Measurements from ENCODE around the gene MGA. TPM values are rescaled to one million over a fixed set of nuclear protein-coding genes. Genes with fewer than 3 reads are reported as not detected.

The MGA gene
- total RNA-seq, 1 donor from 2014 or later, result 25.3 TPM

- Histone ChIP-seq H3K4me3 (no peak overlapping the region), H3K4me1 (peaks cover 0 to 33% of the 10 kb centered on the region in 2 donors), H3K9me3 (no peaks in the 10 kb centered on the region), H3K27me3 (no peaks in the 10 kb centered on the region), H3K36me3 (no peaks in the 10 kb centered on the region), H3K27ac (no peak overlapping the region)
- no peak for DNase-seq (ENCODE audit: low spot score in 2 of 2)
- TF ChIP-seq, protein P1, sequence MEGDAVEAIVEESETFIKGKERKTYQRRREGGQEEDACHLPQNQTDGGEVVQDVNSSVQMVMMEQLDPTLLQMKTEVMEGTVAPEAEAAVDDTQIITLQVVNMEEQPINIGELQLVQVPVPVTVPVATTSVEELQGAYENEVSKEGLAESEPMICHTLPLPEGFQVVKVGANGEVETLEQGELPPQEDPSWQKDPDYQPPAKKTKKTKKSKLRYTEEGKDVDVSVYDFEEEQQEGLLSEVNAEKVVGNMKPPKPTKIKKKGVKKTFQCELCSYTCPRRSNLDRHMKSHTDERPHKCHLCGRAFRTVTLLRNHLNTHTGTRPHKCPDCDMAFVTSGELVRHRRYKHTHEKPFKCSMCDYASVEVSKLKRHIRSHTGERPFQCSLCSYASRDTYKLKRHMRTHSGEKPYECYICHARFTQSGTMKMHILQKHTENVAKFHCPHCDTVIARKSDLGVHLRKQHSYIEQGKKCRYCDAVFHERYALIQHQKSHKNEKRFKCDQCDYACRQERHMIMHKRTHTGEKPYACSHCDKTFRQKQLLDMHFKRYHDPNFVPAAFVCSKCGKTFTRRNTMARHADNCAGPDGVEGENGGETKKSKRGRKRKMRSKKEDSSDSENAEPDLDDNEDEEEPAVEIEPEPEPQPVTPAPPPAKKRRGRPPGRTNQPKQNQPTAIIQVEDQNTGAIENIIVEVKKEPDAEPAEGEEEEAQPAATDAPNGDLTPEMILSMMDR (IDR thresholded peaks at IDR 0.05), result no peak
- intact Hi-C loops (cut with DNase I), result no loop called here
Measured at GRCh38 chr15:41777421-41777973, 117.3 kb downstream of the MGA start.

DNA sequence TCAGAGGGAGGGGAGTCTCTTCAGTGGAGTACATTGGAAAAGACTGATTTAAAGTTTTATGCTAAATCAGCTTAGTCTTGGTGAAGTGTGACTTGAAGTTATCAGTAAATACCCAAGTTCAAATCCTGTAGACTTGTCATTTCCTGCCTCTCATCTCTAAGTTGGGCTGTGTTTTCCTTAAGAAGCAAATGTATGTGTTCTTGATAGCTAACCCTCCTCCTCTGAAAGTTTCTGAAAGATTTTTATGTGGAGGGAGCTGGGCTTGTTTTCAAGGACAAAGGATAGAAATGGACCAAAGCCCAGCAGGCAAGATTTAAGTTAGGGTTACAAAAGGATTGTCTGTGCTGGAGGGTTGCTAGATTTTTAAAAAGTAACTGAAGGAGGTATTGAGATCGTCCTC lies 118.3 kb downstream of the MGA start:
- intact Hi-C loops (cut with DNase I), result no loop called here

GRCh38 chr15:41779662-41780157 lies 119.5 kb downstream of the MGA start:
- Histone ChIP-seq H3K36me3 (no peaks in the 10 kb centered on the region), H3K27me3 (no peaks in the 10 kb centered on the region), H3K27ac (no peak overlapping the region), H3K4me1 (peaks cover 0 to 23% of the 10 kb centered on the region in 2 donors), H3K4me3 (no peak overlapping the region), H3K9me3 (no peaks in the 10 kb centered on the region)
- intact Hi-C loops (cut with DNase I), result no loop called here
- DNase-seq (ENCODE audit: low spot score in 2 of 2), result no peak
- TF ChIP-seq, protein P1 (IDR thresholded peaks at IDR 0.05), result no peak

More for the DNA sequence above, 118.3 kb downstream of the MGA start:
- Histone ChIP-seq H3K4me3 (no peak overlapping the region), H3K9me3 (no peaks in the 10 kb centered on the region), H3K36me3 (no peaks in the 10 kb centered on the region), H3K27me3 (no peaks in the 10 kb centered on the region), H3K27ac (no peak overlapping the region), H3K4me1 (peaks cover 0 to 26% of the 10 kb centered on the region in 2 donors)
- DNase-seq (ENCODE audit: low spot score in 2 of 2), result no peak
- TF ChIP-seq, protein P1 (IDR thresholded peaks at IDR 0.05), result no peak

GRCh38 chr15:41780266-41780665 lies 120.1 kb downstream of the MGA start:
- intact Hi-C loops (cut with DNase I), result no loop called here

GRCh38 chr15:41780727-41781126 lies 120.5 kb downstream of the MGA start:
- H3K4me1 ChIP-seq, result peaks cover 0 to 17% of the 10 kb centered on the region in 2 donors
- TF ChIP-seq, protein P1 (IDR thresholded peaks at IDR 0.05), result no peak
- no peak overlapping the region for H3K4me3 ChIP-seq
- no peak overlapping the region for H3K27ac ChIP-seq
- no peak for DNase-seq (ENCODE audit: low spot score in 2 of 2)
- no peaks in the 10 kb centered on the region for H3K36me3 ChIP-seq
- H3K27me3 ChIP-seq, result no peaks in the 10 kb centered on the region
- no peaks in the 10 kb centered on the region for H3K9me3 ChIP-seq
- intact Hi-C loops (cut with DNase I), result no loop called here

More at GRCh38 chr15:41780266-41780665, 120.1 kb downstream of the MGA start:
- Histone ChIP-seq H3K4me1 (peaks cover 0 to 22% of the 10 kb centered on the region in 2 donors), H3K9me3 (no peaks in the 10 kb centered on the region), H3K4me3 (no peak overlapping the region), H3K36me3 (no peaks in the 10 kb centered on the region), H3K27me3 (no peaks in the 10 kb centered on the region), H3K27ac (no peak overlapping the region)
- TF ChIP-seq, protein P1 (IDR thresholded peaks at IDR 0.05), result no peak
- DNase-seq (ENCODE audit: low spot score in 2 of 2), result no peak

Data from ascending aorta (tissue), 2 donors.